ENCODE data around the gene ALMS1. TPM values are rescaled to one million over a fixed set of nuclear protein-coding genes. Genes with fewer than 3 reads are reported as not detected.
A peak's percentile ranks its signal among the peaks of the same experiment; 100 is the strongest.
"Not testable (repeated sequence)": the region's sequence is repeated elsewhere in the genome, so short reads cannot be mapped to it uniquely, and the experiment has no call there.

The ALMS1 gene
- total RNA-seq, 8 experiments from 2014 or later: 8.1 to 60.2 (median 39.2) TPM

DNA sequence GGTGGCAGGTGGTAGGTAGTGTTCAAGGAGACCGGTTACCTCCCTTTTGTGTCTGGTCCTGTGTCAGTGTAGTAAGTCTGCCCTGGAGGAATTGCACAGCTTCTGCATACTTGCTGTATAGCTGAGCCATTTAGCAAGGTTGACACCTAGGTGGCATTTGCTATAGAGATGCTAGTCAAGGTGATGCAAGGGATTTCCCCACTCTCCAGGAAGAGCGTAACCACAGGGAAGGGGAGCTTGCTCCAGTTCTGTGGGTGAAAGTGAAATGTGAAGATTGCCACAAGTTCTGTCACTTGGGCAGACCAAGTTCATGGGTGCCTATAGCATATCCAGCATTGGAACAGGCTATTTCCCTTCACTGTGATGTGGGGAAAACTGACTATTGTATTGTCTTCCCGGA is 228.5 kb downstream of the ALMS1 start:
- Histone ChIP-seq H3K4me1 (replicated peaks in 1 of 2) (no peaks in the 10 kb centered on the region), H3K27ac (no peak overlapping the region), H3K4me3 (no peak overlapping the region)
- 40 to 100% (median 91%) methylated on average over 1 to 3 of the region's 3 CpGs; no CpG with 5 or more reads in 2 of the 10 experiments for WGBS, 10 experiments
- no peak for ATAC-seq (replicated peaks in 6 of 8)
- in situ Hi-C loops (cut with MboI; ENCODE audit: low pct_unique_long_range_greater_than_20kb in 2 of 9, low sequenced_read_pairs in 9 of 9, unreplicated experiment in 9 of 9): no loop called here

DNA sequence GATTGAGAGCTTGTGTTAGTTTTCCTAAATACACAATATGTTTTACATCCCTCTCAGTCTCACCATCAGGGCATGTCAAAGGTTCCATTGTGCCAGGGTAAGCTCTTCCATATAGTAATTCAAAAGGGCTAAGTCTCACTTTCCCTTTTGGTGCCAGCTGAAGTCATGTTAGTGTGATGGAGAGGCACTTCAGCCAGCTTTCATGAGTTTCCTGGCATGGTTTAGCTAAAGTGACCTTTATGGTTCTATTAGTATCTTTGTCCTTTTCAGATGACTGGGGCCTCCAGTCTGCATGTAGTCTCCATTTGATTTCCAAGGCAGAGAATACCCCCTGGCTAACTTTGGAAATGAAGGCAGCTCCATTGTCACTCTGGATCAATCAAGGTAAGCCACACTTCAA is 229.4 kb downstream of the ALMS1 start:
- ATAC-seq (replicated peaks in 6 of 8): no peak
- H3K27ac ChIP-seq: no peak overlapping the region
- H3K4me1 ChIP-seq (replicated peaks in 1 of 2): no peaks in the 10 kb centered on the region
- H3K4me3 ChIP-seq: no peak overlapping the region
- in situ Hi-C loops (cut with MboI; ENCODE audit: low pct_unique_long_range_greater_than_20kb in 2 of 9, low sequenced_read_pairs in 9 of 9, unreplicated experiment in 9 of 9): no loop called here

DNA sequence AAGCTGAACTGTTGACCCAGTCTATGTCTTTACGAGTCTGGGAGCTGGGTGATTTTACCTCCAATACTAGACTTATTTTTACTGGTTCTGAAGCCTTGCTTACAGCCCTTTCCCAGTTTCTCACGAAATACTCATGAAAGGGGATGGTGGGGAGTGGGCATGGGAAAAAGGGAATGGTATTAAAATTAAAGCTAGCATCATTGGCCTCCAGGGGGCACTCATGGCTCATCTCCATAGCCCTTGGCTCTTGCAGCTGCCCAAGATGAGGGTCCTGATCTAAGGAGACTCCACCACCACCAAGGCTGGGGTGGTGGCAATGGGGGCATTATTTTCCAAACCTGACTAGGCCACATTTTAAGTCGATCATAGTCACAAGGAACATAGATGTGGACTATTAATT is 234.3 kb downstream of the ALMS1 start:
- H3K27ac ChIP-seq; ATAC-seq (replicated peaks in 6 of 8); H3K4me3 ChIP-seq; H3K4me1 ChIP-seq (replicated peaks in 1 of 2); in situ Hi-C loops (cut with MboI; ENCODE audit: low pct_unique_long_range_greater_than_20kb in 2 of 9, low sequenced_read_pairs in 9 of 9, unreplicated experiment in 9 of 9): not testable (repeated sequence)
- 33 to 100% (median 72%) methylated on average over 1 to 3 of the region's 3 CpGs; no CpG with 5 or more reads in 6 of the 10 experiments for WGBS, 10 experiments

DNA sequence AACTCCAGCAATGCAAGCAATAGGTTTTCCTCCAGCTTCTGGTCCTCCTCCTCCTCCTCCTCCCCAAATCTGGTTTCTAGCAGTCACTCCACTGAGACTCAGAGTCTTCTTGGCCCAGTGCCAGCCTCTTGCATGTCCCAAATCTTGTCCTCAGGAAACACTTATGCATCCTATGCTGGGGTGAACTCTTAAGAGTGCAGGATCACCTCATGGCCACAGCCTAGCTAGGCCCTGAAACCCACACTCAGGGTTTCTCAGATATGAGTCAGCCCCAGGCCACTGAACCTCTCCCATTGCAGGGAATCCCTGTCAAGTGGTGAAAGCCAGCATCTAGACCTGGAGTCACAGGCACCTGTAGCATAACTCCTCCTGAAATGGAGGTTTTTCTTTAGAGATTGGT is 238.4 kb downstream of the ALMS1 start:
- in situ Hi-C loops (cut with MboI; ENCODE audit: low pct_unique_long_range_greater_than_20kb in 2 of 9, low sequenced_read_pairs in 9 of 9, unreplicated experiment in 9 of 9); H3K27ac ChIP-seq; H3K4me1 ChIP-seq (replicated peaks in 1 of 2); H3K4me3 ChIP-seq: not testable (repeated sequence)
- ATAC-seq (replicated peaks in 6 of 8): peak in 2 of 8 experiments; percentile 51 to 70

DNA sequence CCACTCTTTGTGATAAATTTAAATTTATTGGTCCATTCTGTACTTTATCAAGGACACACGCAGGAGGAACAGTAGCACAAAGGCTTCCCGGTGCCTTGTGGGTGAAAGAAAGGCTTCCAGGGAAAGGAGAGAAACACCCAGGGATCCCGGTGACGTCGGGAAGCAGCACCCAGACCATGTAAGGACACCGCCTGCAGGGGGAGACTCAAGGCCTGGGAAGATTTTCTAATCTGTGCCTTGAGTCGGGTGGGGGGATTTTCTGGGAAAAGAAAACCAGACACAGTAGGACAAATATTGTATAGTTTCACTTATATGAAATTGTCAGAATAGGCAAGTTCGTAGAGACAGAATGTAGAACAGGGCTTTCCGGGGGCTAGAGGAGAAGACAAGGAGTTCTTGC is 239.0 kb downstream of the ALMS1 start:
- H3K4me3 ChIP-seq; in situ Hi-C loops (cut with MboI; ENCODE audit: low pct_unique_long_range_greater_than_20kb in 2 of 9, low sequenced_read_pairs in 9 of 9, unreplicated experiment in 9 of 9); H3K27ac ChIP-seq; H3K4me1 ChIP-seq (replicated peaks in 1 of 2): not testable (repeated sequence)
- ATAC-seq (replicated peaks in 6 of 8): peak in 3 of 8 experiments; percentile 21 to 54 (median 43)
- WGBS, 10 experiments: no CpG with 5 or more reads among the region's 9 CpGs

DNA sequence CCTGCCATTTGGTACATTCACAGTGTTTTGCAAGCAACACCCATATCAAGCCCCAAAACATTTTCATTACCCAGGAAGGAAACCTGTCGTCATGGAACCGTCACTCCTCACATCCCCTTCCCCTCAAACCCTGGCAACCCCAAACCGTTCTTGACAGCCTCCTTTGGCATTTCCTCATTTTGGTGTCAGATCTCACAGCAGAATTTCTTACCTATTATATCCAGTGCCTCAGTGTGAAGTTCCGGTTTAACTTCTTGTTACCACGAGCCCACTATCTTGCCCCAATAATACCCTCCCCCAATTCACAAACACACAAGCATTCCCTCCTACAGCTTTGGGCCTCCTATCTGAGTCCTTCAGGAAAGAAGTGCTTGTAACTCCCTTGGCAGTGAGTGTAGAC is 240.6 kb downstream of the ALMS1 start:
- H3K27ac ChIP-seq; H3K4me3 ChIP-seq; ATAC-seq (replicated peaks in 6 of 8); H3K4me1 ChIP-seq (replicated peaks in 1 of 2); in situ Hi-C loops (cut with MboI; ENCODE audit: low pct_unique_long_range_greater_than_20kb in 2 of 9, low sequenced_read_pairs in 9 of 9, unreplicated experiment in 9 of 9): not testable (repeated sequence)
- 60 to 100% methylated on average over 1 of the region's 5 CpGs; no CpG with 5 or more reads in 8 of the 10 experiments for WGBS, 10 experiments

DNA sequence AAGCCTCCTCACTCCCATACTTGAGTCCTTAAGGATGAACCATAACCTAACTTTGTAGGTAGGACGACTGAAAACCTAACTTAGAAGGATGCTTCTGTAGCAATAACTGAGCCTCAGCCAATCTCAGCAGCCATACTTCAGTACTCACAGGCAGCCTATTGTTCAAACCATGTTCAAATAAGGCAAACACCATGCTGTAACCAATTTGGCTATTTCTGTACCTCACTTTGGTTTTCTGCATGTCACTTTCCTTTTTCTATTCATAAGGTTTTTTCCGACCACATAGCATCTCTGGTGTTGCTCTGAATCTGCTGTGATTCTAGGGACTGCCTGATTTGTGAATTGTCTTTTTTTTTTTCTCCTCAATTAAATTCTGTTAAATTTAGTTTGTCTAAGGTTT is 242.9 kb downstream of the ALMS1 start:
- in situ Hi-C loops (cut with MboI; ENCODE audit: low pct_unique_long_range_greater_than_20kb in 2 of 9, low sequenced_read_pairs in 9 of 9, unreplicated experiment in 9 of 9); H3K4me1 ChIP-seq (replicated peaks in 1 of 2); H3K27ac ChIP-seq; H3K4me3 ChIP-seq; ATAC-seq (replicated peaks in 6 of 8): not testable (repeated sequence)
- 71 to 100% (median 79%) methylated on average over 1 to 2 of the region's 2 CpGs; no CpG with 5 or more reads in 7 of the 10 experiments for WGBS, 10 experiments

DNA sequence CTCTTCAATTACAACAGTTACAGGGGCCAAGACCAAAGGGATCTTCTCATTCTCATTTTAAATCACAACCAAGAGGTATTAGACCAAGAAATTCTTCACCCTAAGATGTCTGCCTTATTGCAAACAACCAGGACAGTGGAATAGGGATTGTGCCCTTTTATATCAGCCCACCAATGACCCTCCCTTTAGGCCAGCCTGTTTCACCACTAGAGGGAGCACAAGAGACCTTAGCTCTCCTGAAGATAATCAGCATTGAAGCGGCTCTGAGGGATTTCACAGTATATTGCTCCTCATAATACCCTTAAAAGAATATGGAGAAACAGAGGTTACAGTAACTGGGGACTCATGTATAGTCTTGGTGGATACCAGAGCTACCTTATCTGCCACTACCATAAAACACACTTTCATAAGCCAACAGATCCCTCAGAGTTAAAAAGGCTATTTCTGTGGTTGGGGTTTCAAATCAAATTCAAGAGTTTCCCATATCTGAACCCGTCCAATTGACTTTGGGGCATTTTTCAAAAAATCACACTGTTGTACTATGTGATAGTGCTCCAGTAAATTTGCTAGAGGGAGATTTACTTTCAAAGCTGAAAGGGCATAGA is 245.1 kb downstream of the ALMS1 start:
- H3K27ac ChIP-seq; H3K4me1 ChIP-seq (replicated peaks in 1 of 2); in situ Hi-C loops (cut with MboI; ENCODE audit: low pct_unique_long_range_greater_than_20kb in 2 of 9, low sequenced_read_pairs in 9 of 9, unreplicated experiment in 9 of 9); H3K4me3 ChIP-seq: not testable (repeated sequence)
- 9 to 83% (median 33%) methylated on average over 1 of the region's 2 CpGs; no CpG with 5 or more reads in 5 of the 10 experiments for WGBS, 10 experiments
- ATAC-seq (replicated peaks in 6 of 8): peak in 5 of 8 experiments; percentile 54 to 95 (median 90)

DNA sequence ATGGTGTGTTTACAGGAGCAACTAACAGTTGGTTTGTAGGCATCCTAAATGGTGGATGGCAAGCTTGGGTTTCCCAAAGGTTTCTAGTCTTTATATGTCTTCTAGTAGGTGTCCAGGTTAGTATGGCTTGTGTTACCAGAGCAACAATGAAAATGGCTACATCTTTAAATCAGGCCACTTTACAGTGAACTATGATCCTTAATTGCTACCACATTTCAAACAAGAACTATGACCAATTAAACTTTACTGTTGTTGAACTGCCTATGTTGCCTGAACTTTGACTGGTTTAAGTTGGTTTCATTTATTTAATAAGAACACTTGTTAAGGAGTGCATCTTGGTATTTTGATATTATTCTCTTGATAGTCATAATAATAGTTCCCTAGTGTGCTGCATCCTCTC is 251.3 kb downstream of the ALMS1 start:
- H3K4me3 ChIP-seq; H3K4me1 ChIP-seq (replicated peaks in 1 of 2); H3K27ac ChIP-seq; ATAC-seq (replicated peaks in 6 of 8); in situ Hi-C loops (cut with MboI; ENCODE audit: low pct_unique_long_range_greater_than_20kb in 2 of 9, low sequenced_read_pairs in 9 of 9, unreplicated experiment in 9 of 9): not testable (repeated sequence)

DNA sequence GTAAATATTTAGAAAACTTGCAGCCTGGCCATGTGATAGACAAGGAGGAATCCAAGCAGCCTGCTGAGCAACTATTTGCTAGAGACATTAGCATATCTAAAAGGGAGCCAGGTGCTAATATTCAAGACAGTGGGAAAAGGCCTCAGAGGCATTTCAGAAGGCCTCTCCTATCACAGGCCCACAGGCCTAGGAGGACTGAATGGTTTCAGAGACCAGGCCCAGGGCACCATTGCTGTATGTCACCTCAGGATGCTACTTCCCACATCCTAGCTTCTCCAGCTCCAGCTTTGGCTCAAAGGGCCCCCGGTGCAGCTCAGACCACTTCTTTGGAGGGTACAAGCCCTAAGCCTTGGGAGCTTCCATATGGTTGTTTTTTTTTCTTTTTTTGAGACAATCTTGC is 252.8 kb downstream of the ALMS1 start:
- 60 to 75% methylated on average over 1 of the region's 1 CpG; no CpG with 5 or more reads in 8 of the 10 experiments for WGBS, 10 experiments
- H3K27ac ChIP-seq: no peak overlapping the region
- H3K4me3 ChIP-seq: no peak overlapping the region
- in situ Hi-C loops (cut with MboI; ENCODE audit: low pct_unique_long_range_greater_than_20kb in 2 of 9, low sequenced_read_pairs in 9 of 9, unreplicated experiment in 9 of 9): no loop called here
- H3K4me1 ChIP-seq (replicated peaks in 1 of 2): no peaks in the 10 kb centered on the region
- ATAC-seq (replicated peaks in 6 of 8): no peak

DNA sequence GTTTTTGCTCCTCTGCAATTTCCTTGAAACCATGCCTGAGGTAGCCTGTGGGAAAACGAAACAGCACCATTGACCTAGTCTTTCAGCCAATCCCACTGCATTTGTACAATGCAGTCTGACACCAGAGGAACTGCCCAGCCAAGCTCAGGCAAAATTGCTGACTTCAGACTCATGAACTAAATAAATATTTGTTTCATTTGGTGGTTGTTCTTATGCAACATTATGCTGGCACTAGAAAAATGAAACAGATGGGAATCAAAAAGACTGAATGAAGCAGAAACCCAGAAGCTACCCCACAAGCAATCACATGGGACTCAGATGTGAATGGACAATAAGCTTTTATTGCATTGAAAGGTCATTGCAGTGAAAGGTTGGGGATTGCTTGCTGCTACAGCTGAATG is 254.9 kb downstream of the ALMS1 start:
- H3K27ac ChIP-seq: no peak overlapping the region
- WGBS, 10 experiments: 0 to 80% (median 62%) methylated on average over 1 of the region's 1 CpG; no CpG with 5 or more reads in 4 of the 10 experiments
- in situ Hi-C loops (cut with MboI; ENCODE audit: low pct_unique_long_range_greater_than_20kb in 2 of 9, low sequenced_read_pairs in 9 of 9, unreplicated experiment in 9 of 9): no loop called here

DNA sequence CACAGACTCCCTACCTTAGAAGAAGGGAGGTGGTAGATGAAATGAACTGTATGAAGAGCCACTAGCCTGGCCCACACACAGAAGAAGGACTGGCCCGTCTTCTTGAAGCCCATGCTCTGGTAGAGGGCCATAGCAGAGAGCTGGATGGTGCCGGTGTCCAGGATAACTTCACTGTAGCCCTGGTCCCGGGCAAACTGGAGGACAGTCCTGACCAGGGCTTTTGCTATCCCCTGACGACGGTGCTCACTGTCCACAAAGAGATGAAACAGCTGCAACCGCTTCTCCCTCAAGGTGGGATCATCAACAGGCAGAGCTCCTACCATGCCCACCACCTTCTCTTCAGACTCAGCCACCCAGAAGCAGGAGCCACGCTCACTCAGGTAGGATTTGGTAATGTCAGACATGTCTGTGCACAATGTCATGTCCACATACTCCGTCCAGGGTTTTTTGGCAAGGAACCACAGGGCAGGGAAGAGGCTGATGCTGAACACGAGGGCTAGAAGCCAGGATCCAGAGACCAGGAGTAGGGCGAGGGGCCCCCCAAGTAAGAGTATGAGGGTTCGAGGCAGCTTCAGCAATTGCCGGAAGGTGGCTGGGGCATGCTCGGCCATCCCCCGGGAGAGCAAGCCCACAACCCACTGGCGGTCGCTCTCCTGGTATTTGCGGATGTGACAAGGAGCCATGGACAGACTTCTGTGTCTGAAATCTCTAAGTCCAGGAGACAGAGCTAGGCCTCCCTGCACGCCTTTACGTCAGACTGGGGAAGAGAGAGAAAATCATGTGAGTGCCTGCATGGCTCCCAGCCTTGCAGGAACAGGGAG is 255.5 kb downstream of the ALMS1 start:
- no peak overlapping the region for H3K27ac ChIP-seq
- ATAC-seq (replicated peaks in 6 of 8): no peak
- in situ Hi-C loops (cut with MboI; ENCODE audit: low pct_unique_long_range_greater_than_20kb in 2 of 9, low sequenced_read_pairs in 9 of 9, unreplicated experiment in 9 of 9): no loop called here
- WGBS, 10 experiments: 7 to 91% (median 60%) methylated on average over 1 to 5 of the region's 19 CpGs; no CpG with 5 or more reads in 3 of the 10 experiments
- no peaks in the 10 kb centered on the region for H3K4me1 ChIP-seq (replicated peaks in 1 of 2)
- H3K4me3 ChIP-seq: no peak overlapping the region

More for the DNA sequence above, 254.9 kb downstream of the ALMS1 start:
- Histone ChIP-seq H3K4me3 (no peak overlapping the region), H3K4me1 (replicated peaks in 1 of 2) (no peaks in the 10 kb centered on the region)
- ATAC-seq (replicated peaks in 6 of 8): peak in 5 of 8 experiments; percentile 14 to 94 (median 65)

DNA sequence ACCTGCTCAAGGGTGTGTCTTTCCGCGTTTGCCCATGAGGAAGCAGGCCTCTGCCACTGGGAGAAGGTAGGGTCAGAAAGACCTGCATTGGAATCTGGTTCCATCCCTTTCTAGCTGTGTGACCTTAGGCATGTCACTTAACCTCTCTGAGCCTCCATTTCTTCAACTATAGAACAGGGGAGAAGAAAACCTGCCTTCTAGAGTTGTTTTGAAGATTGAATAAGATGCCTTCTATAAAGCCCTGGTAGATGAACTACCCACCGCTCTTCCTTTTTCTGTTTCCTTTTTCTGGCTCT is 256.1 kb downstream of the ALMS1 start:
- no peak overlapping the region for H3K27ac ChIP-seq
- ATAC-seq (replicated peaks in 6 of 8): no peak
- no peak overlapping the region for H3K4me3 ChIP-seq
- 88 to 100% (median 100%) methylated on average over 1 to 3 of the region's 3 CpGs; no CpG with 5 or more reads in 3 of the 10 experiments for whole genome bisulfite sequencing, 10 experiments
- no peaks in the 10 kb centered on the region for H3K4me1 ChIP-seq (replicated peaks in 1 of 2)
- in situ Hi-C loops (cut with MboI; ENCODE audit: low pct_unique_long_range_greater_than_20kb in 2 of 9, low sequenced_read_pairs in 9 of 9, unreplicated experiment in 9 of 9): no loop called here
